H1 (cell line): ENCODE data around the gene AURKAIP1. TPM values are rescaled to one million over a fixed set of nuclear protein-coding genes. Genes with fewer than 3 reads are reported as not detected.

Experiments
- CTCF ChIA-PET: fragments of 300-600 bp; sonication (Branson Sonifier 250); formaldehyde crosslinking; loops from one replicate; lab custom pipeline; 2021; ENCODE audit not compliant: partially characterized antibody; lab: Charles Lee
- POLR2A ChIA-PET: fragments of 300-600 bp; sonication (Branson Sonifier 250); formaldehyde crosslinking; loops from one replicate; lab custom pipeline; 2021; ENCODE audit warnings: inconsistent platforms; ENCODE audit not compliant: partially characterized antibody; lab: Charles Lee
- DNase-seq, 2 experiments: peaks; one replicate each; pipeline versions ENCODE4 v3.0.0 to v3.0.0-alpha.2; 2010 to 2022; ENCODE audit warnings: low spot score in 2 of 2, low read depth in 1 of 2, mixed read lengths in 1 of 2
- FAIRE-seq: peaks from 2 replicates; lab custom pipeline; 2011; peaks lifted over from hg19 to GRCh38; lab: Jason Lieb, UNC
- H2AFZ ChIP-seq: 2 replicates; pipeline ENCODE4 v1.8.1; 2012; ENCODE audit warnings: low read length, inconsistent platforms
- H2AK5ac ChIP-seq: 2 replicates; pipeline ENCODE4 v1.6.1; 2013; ENCODE audit warnings: low read depth, low read length
- H2BK120ac ChIP-seq: replicated peaks from 2 replicates; pipeline ENCODE3; 2013; ENCODE audit warnings: low read depth, low read length, inconsistent platforms
- H2BK12ac ChIP-seq: 2 replicates; pipeline ENCODE4 v1.6.1; 2013; ENCODE audit warnings: low read depth, low read length
- H2BK15ac ChIP-seq: 2 replicates; pipeline ENCODE4 v1.6.1; 2013; ENCODE audit warnings: low read length
- H2BK20ac ChIP-seq: 2 replicates; pipeline ENCODE4 v1.6.1; 2013; ENCODE audit warnings: low read length
- H2BK5ac ChIP-seq: 2 replicates; pipeline ENCODE4 v1.6.1; 2013; ENCODE audit warnings: low read depth, low read length
- H3K14ac ChIP-seq: 2 replicates; pipeline ENCODE4 v1.6.1; 2013; ENCODE audit warnings: inconsistent platforms; ENCODE audit not compliant: insufficient read length
- H3K18ac ChIP-seq: 2 replicates; pipeline ENCODE4 v1.6.1; 2013; ENCODE audit warnings: low read length; ENCODE audit errors: extremely low read depth
- H3K23ac ChIP-seq: 2 replicates; pipeline ENCODE4 v1.6.1; 2013; ENCODE audit warnings: inconsistent platforms; ENCODE audit not compliant: insufficient read length
- H3K23me2 ChIP-seq: 2 replicates; pipeline ENCODE4 v1.6.1; 2013; ENCODE audit warnings: low read depth, low read length
- H3K27ac ChIP-seq: 2 replicates; pipeline ENCODE4 v1.6.1; 2011; ENCODE audit warnings: low read depth, low read length, inconsistent platforms
- H3K27me3 ChIP-seq, 4 experiments: replicated peaks in 1 of 4; 1 replicate in 1 of 4; 2 replicates in 3 of 4; pipeline versions ENCODE4 v1.6.1 to v1.8.1; 2011 to 2013; ENCODE audit warnings: low read length in 3 of 4, mild to moderate bottlenecking in 3 of 4, inconsistent platforms in 2 of 4, mixed read lengths in 2 of 4, moderate library complexity in 1 of 4; ENCODE audit not compliant: control insufficient read depth in 3 of 4, insufficient read depth in 3 of 4; ENCODE audit errors: extremely low read depth in 1 of 4
- H3K36me3 ChIP-seq, 4 experiments: 2 replicates each; pipeline versions ENCODE4 v1.6.1 to v1.8.1; 2011 to 2013; ENCODE audit warnings: mild to moderate bottlenecking in 4 of 4, low read length in 3 of 4, moderate library complexity in 2 of 4, control low read depth in 1 of 4, inconsistent platforms in 1 of 4; ENCODE audit not compliant: insufficient read depth in 4 of 4, control insufficient read depth in 2 of 4
- H3K4ac ChIP-seq: replicated peaks from 2 replicates; pipeline ENCODE3; 2013; ENCODE audit warnings: low read length, low read depth, mixed read lengths, inconsistent platforms; ENCODE audit not compliant: insufficient read length
- H3K4me1 ChIP-seq, 4 experiments: replicated peaks in 1 of 4; 1 replicate in 1 of 4; 2 replicates in 3 of 4; pipeline versions ENCODE4 v1.6.1 to v1.8.1; 2011 to 2013; ENCODE audit warnings: low read length in 3 of 4, inconsistent platforms in 2 of 4, mixed read lengths in 1 of 4; ENCODE audit not compliant: insufficient read depth in 4 of 4, control insufficient read depth in 3 of 4
- H3K4me2 ChIP-seq, 2 experiments: 2 replicates each; pipeline versions ENCODE4 v1.6.1 to v1.8.1; 2011 to 2013; ENCODE audit warnings: low read depth in 2 of 2, low read length in 2 of 2, control low read depth in 1 of 2, inconsistent platforms in 1 of 2, mild to moderate bottlenecking in 1 of 2; ENCODE audit not compliant: insufficient read depth in 1 of 2
- H3K4me3 ChIP-seq, 4 experiments: fragments of 200-600, 300-600 bp in 1 of 4; sonication (generic), shearing (Covaris generic), sonication (Bioruptor Twin) in 1 of 4; 2 replicates each; pipeline versions ENCODE4 v1.5.1 to v1.8.1; 2011 to 2016; ENCODE audit warnings: low read length in 4 of 4, low read depth in 3 of 4, control low read depth in 2 of 4, inconsistent platforms in 2 of 4, mild to moderate bottlenecking in 2 of 4, mixed read lengths in 1 of 4, moderate library complexity in 1 of 4; ENCODE audit not compliant: insufficient read depth in 2 of 4; ENCODE audit errors: extremely low read depth in 1 of 4
- H3K56ac ChIP-seq: replicated peaks from 2 replicates; pipeline ENCODE3; 2013; ENCODE audit warnings: low read depth, mild to moderate bottlenecking, mixed read lengths, low read length, inconsistent platforms; ENCODE audit not compliant: insufficient read length
- H3K79me1 ChIP-seq: 2 replicates; pipeline ENCODE4 v1.6.1; 2013; ENCODE audit warnings: low read depth, low read length, control low read depth
- H3K79me2 ChIP-seq, 2 experiments: 2 replicates each; pipeline versions ENCODE4 v1.6.1 to v1.8.1; 2012 to 2013; ENCODE audit warnings: low read length in 2 of 2, mild to moderate bottlenecking in 2 of 2, inconsistent platforms in 1 of 2; ENCODE audit not compliant: insufficient read depth in 2 of 2, control insufficient read depth in 1 of 2
- H3K9ac ChIP-seq, 4 experiments: replicated peaks in 1 of 4; 1 replicate in 1 of 4; 2 replicates in 3 of 4; pipeline versions ENCODE4 v1.6.1 to v1.8.1; 2011 to 2013; ENCODE audit warnings: low read depth in 3 of 4, low read length in 3 of 4, control low read depth in 2 of 4, mild to moderate bottlenecking in 2 of 4, moderate library complexity in 2 of 4, inconsistent platforms in 1 of 4; ENCODE audit errors: extremely low read depth in 1 of 4
- H3K9me3 ChIP-seq, 2 experiments: 2 replicates each; pipeline versions ENCODE4 v1.6.1 to v1.8.1; 2012 to 2013; ENCODE audit warnings: mild to moderate bottlenecking in 2 of 2, moderate library complexity in 2 of 2, control low read depth in 1 of 2, inconsistent platforms in 1 of 2, low read depth in 1 of 2, low read length in 1 of 2, mixed read lengths in 1 of 2; ENCODE audit not compliant: insufficient read depth in 2 of 2
- H4K20me1 ChIP-seq, 2 experiments: replicated peaks in 1 of 2; 2 replicates each; pipeline versions ENCODE3 to v1.8.1; 2011 to 2013; ENCODE audit warnings: inconsistent platforms in 2 of 2, low read length in 2 of 2, mild to moderate bottlenecking in 1 of 2; ENCODE audit not compliant: insufficient read depth in 2 of 2, control insufficient read depth in 1 of 2
- H4K5ac ChIP-seq: 2 replicates; pipeline ENCODE4 v1.6.1; 2013; ENCODE audit warnings: low read length, low read depth, mixed read lengths, inconsistent platforms; ENCODE audit not compliant: insufficient read length
- H4K8ac ChIP-seq: 2 replicates; pipeline ENCODE4 v1.8.0; 2013; ENCODE audit warnings: mild to moderate bottlenecking, moderate library complexity, low read length, inconsistent platforms; ENCODE audit not compliant: insufficient read depth; ENCODE audit errors: extremely low read depth
- H4K91ac ChIP-seq: replicated peaks from 2 replicates; pipeline ENCODE3; 2013; ENCODE audit warnings: low read length, mixed read lengths, inconsistent platforms; ENCODE audit not compliant: insufficient read length
- BCL11A ChIP-seq, 2 experiments: IDR thresholded peaks; one replicate each; pipeline ENCODE4 v1.6.1; 2011; ENCODE audit warnings: low read depth in 2 of 2, low read length in 2 of 2, mild to moderate bottlenecking in 2 of 2
- CEBPB ChIP-seq: IDR thresholded peaks from 2 replicates; pipeline ENCODE4 v1.6.1; 2012; ENCODE audit warnings: low read depth, low read length
- FOSL1 ChIP-seq: IDR thresholded peaks from 2 replicates; pipeline ENCODE4 v1.6.1; 2011; ENCODE audit warnings: mild to moderate bottlenecking, low read depth, low read length, moderate library complexity; ENCODE audit not compliant: insufficient read depth
- HDAC6 ChIP-seq: IDR thresholded peaks from one replicate; pipeline ENCODE4 v1.7.1; 2012; ENCODE audit warnings: low read depth, mild to moderate bottlenecking, inconsistent platforms, low read length, moderate library complexity
- JUN ChIP-seq: IDR thresholded peaks from 2 replicates; pipeline ENCODE4 v1.6.1; 2011; ENCODE audit warnings: low read depth, mild to moderate bottlenecking, improper control_type of control experiment, low read length
- POLR2AphosphoS5 ChIP-seq: IDR thresholded peaks from 2 replicates; pipeline ENCODE4 v1.6.1; 2011; ENCODE audit warnings: low read depth, low read length
- RAD21 ChIP-seq, 2 experiments: IDR thresholded peaks in 1 of 2; conservative IDR thresholded peaks in 1 of 2; 2 replicates each; pipeline ENCODE4 v1.6.1; 2011; ENCODE audit warnings: low read depth in 2 of 2, low read length in 2 of 2, improper control_type of control experiment in 1 of 2, inconsistent platforms in 1 of 2, mild to moderate bottlenecking in 1 of 2, moderate library complexity in 1 of 2
- TCF12 ChIP-seq: IDR thresholded peaks from 2 replicates; pipeline ENCODE4 v1.6.1; 2011; ENCODE audit warnings: low read depth, mild to moderate bottlenecking, low read length
- YY1 ChIP-seq: IDR thresholded peaks from 2 replicates; pipeline ENCODE4 v1.6.1; 2011; ENCODE audit warnings: low read depth, mild to moderate bottlenecking, low read length
- WGBS, 2 experiments: shearing (Covaris generic) in 1 of 2; methylation state at CpG; one replicate each; pipeline versions ENCODE4 v1.1.6 to v1.1.7; 2013 to 2015; ENCODE audit warnings: low lambda C conversion rate in 2 of 2, mixed read lengths in 2 of 2, inconsistent platforms in 1 of 2, low coverage in 1 of 2, missing lambda C conversion rate in 1 of 2; ENCODE audit not compliant: insufficient replicate concordance in 2 of 2, insufficient coverage in 1 of 2, insufficient read length in 1 of 2; ENCODE audit errors: extremely low coverage in 1 of 2, missing lambda C conversion rate in 1 of 2; 5-methylcytosine and 5-hydroxymethylcytosine counted together
- polyA plus RNA-seq, 7 experiments: library from polyadenylated mRNA; depleted of rRNA in 3 of 7; stranded (reverse) in 5 of 7; unstranded in 2 of 7; fragments of >200 nt in 5 of 7; fragments of 200-250 nt in 2 of 7; gene quantifications; 1 replicate in 5 of 7; 2 replicates in 1 of 7; 4 replicates in 1 of 7; pipeline versions ENCODE4 v1.2.1 to v1.2.3, GENCODE V29; 2011 to 2013; ENCODE audit warnings: missing spikeins in 2 of 7, mixed read lengths in 2 of 7
- total RNA-seq: library from RNA; stranded (reverse); fragmentation: NEBNext Ultra II Directional; extraction: Animal tissue kit (Norgen Biotek cat#: 25700); gene quantifications from 2 replicates; pipeline ENCODE4 v1.2.1, GENCODE V29; 2021

Gene AURKAIP1
- total and polyA plus RNA-seq, 2 of the 8 experiments (the other 6 are each of a cell fraction or from before 2014, with no cell fraction given) = 87.8 to 194 TPM

DNA sequence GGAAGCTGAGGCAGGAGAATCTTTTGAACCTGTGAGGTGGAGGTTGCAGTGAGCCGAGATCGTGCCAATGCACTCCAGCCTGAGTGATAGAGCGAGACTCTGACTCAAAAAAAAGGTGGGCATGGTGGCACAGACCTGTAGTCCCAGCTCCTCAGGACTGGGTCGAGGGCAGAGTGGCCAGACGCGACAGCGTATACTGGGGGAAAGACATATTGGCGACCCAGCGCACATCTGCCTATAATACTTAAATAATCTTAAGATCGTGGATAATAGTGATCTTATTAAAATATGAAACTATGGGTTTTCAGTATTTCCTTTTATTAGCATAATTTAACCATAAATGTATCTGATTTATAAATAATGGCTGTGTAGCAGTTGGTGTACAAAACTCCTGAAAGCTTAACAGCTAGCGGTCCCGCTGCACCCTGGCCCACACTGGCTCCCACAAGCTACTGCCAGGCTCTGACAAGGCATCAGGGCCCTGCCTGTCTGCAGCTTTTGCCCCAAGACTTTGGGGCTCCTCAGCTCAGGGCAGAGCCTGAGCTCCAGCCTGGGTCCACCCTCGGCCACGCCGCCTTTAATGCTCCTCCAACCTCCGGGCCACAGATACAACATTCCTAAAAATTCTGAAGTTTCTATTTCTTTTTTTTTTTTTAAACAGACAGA lies 2.7 kb upstream of the AURKAIP1 start:
- no peak overlapping the region for H3K14ac ChIP-seq
- TF ChIP-seq FOSL1 (no peak), HDAC6 (no peak), CEBPB (no peak), POLR2AphosphoS5 (no peak), YY1 (no peak), RAD21 (IDR thresholded peaks at IDR 0.05 in 1 of 2, conservative IDR thresholded peaks at IDR 0.05 in 1 of 2; ENCODE audit: low read depth in 2 of 2, low read length in 2 of 2) (no peak), JUN (no peak), BCL11A (IDR thresholded peaks at IDR 0.05; ENCODE audit: low read depth in 2 of 2, low read length in 2 of 2) (no peak), TCF12 (no peak)
- TF ChIP-seq, all 59 proteins: peak for 0
- Histone ChIP-seq H3K27me3 (no peaks in the 10 kb centered on the region), H4K8ac (no peak overlapping the region), H2BK12ac (no peak overlapping the region), H3K23ac (no peak overlapping the region), H2BK15ac (no peak overlapping the region), H3K79me2 (peaks cover 5 to 17% of the 10 kb centered on the region in 2 experiments; a peak in 3 of 4 replicates), H3K4me3 (no peak overlapping the region), H3K4me1 (peaks cover 0 to 6% (median 5%) of the 10 kb centered on the region in 4 experiments; a peak in 5 of 7 replicates), H3K27ac (no peak overlapping the region), H4K5ac (no peak overlapping the region), H4K20me1 (peaks cover 0 to 9% of the 10 kb centered on the region in 2 experiments), H3K9ac (no peak overlapping the region), H2BK20ac (no peak overlapping the region), H3K9me3 (no peaks in the 10 kb centered on the region), H3K18ac (no peak overlapping the region), H2AFZ (no peak overlapping the region), H2BK5ac (no peak overlapping the region), H3K4me2 (no peak overlapping the region), H3K56ac (no peak overlapping the region), H3K4ac (no peak overlapping the region), H3K36me3 (peaks cover 0 to 4% (median 0%) of the 10 kb centered on the region in 4 experiments; a peak in 1 of 8 replicates), H4K91ac (no peak overlapping the region), H3K79me1 (peaks cover 7% of the 10 kb centered on the region; the same call in 1 of the 2 replicates), H2BK120ac (no peak overlapping the region), H2AK5ac (no peak overlapping the region), H3K23me2 (peaks cover 9% of the 10 kb centered on the region; the same call in 1 of the 2 replicates)
- CTCF ChIA-PET = interaction anchor here (0.6 to 4.6 kb wide), 6 partner anchors 11 to 207 kb away, joined by 3 to 17 read pairs (median 4); no protein-coding TSS in a partner anchor
- DNase-seq = no peak
- POLR2A ChIA-PET = interaction anchor here (0.6 to 33.4 kb wide), 5 partner anchors 19 to 121 kb away, joined by 3 to 719 read pairs (median 4); partner anchors contain the start of genes CCNL2 and MRPL20
- 95% methylated on average over 14 of the region's 16 CpGs; no CpG with 5 or more reads in 1 of the 2 experiments for WGBS, 2 experiments
- FAIRE-seq = no peak
